AG10803 (cell line): ENCODE results near the gene PERM1.
A peak's percentile ranks its signal among the peaks of the same experiment; 100 is the strongest.

Source experiments
- DNase-seq: peaks from one replicate; pipeline ENCODE4 v3.0.0; 2010; ENCODE audit warnings: low read depth
- H3K4me3 ChIP-seq: 2 replicates; pipeline ENCODE4 v1.5.1; 2011; ENCODE audit warnings: mild to moderate bottlenecking, low read length, control low read depth
- TF ChIP-seq, protein P1 (sequence below): conservative IDR thresholded peaks from 2 replicates; pipeline ENCODE4 v1.5.1; 2011; ENCODE audit warnings: mild to moderate bottlenecking, low read length, control low read depth, inconsistent platforms

Gene PERM1

GRCh38 chr1:1003618-1004419 lies 21.9 kb upstream of the PERM1 start:
- TF ChIP-seq, protein P1, sequence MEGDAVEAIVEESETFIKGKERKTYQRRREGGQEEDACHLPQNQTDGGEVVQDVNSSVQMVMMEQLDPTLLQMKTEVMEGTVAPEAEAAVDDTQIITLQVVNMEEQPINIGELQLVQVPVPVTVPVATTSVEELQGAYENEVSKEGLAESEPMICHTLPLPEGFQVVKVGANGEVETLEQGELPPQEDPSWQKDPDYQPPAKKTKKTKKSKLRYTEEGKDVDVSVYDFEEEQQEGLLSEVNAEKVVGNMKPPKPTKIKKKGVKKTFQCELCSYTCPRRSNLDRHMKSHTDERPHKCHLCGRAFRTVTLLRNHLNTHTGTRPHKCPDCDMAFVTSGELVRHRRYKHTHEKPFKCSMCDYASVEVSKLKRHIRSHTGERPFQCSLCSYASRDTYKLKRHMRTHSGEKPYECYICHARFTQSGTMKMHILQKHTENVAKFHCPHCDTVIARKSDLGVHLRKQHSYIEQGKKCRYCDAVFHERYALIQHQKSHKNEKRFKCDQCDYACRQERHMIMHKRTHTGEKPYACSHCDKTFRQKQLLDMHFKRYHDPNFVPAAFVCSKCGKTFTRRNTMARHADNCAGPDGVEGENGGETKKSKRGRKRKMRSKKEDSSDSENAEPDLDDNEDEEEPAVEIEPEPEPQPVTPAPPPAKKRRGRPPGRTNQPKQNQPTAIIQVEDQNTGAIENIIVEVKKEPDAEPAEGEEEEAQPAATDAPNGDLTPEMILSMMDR = no peak
- no peak overlapping the region for H3K4me3 ChIP-seq
- no peak for DNase-seq

GRCh38 chr1:1001057-1001783 lies 19.3 kb upstream of the PERM1 start:
- no peak for DNase-seq
- peak overlapping the region; percentile 66 for H3K4me3 ChIP-seq
- TF ChIP-seq, protein P1 = no peak

- peak; percentile 80 for DNase-seq
- TF ChIP-seq, protein P1 = no peak
- H3K4me3 ChIP-seq = peak overlapping the region; percentile 66
Measured at GRCh38 chr1:1000357-1001056, 18.6 kb upstream of the PERM1 start.

GRCh38 chr1:999725-1000356 lies 17.9 kb upstream of the PERM1 start, which contains the start of gene HES4:
Gene HES4 (minus strand): TSS chr1:1000097. CDS start chr1:999973, 124 bp downstream.
- DNase-seq = peak; percentile 95
- TF ChIP-seq, protein P1 = no peak
- peak within 1 kb of the TSS; percentile 66 for H3K4me3 ChIP-seq

DNA sequence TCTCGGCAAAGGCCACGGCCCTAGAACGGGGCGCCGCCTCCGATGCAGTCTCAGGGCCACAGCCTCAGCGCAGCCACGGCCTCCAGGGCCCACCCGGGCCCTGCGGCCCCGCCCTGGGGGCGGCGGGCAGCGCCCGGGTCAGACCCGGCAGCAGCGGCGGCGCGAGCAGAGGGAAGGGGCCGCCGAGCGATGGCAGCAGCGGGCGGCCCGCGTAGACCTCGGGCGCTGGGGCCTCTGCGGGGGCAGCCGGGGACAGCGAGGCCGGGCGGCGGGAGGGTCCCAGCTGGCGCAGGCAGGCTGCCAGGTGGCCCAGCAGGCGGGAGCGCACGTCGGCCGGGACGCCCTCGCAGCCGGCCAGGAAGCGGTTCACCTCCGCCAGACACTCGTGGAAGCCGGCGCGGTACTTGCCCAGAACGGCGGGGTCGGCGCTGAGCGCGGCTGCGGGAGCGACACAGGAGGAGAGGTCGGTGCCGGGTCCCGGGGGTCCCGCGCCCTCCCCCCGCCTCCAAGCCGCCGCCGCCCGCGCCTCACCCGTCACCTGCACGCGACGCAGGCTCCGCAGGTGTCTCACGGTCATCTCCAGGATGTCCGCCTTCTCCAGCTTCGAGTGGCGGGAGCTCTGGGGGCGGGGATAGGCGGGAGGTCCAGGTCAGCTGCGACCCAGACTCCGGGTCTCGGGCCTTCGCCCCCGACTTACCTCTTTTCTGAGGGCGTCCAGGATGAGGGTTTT lies 17.3 kb upstream of the PERM1 start:
- TF ChIP-seq, protein P1 = no peak
- no peak for DNase-seq
- H3K4me3 ChIP-seq = peak overlapping the region; percentile 66

- TF ChIP-seq, protein P1 = no peak
- H3K4me3 ChIP-seq = peak overlapping the region; percentile 36
- no peak for DNase-seq
Measured at GRCh38 chr1:998745-998994, 16.8 kb upstream of the PERM1 start.
